ENCODE data around the gene TESK1. TPM values are rescaled to one million over a fixed set of nuclear protein-coding genes. Genes with fewer than 3 reads are reported as not detected.
"Not testable (repeated sequence)": the region's sequence is repeated elsewhere in the genome, so short reads cannot be mapped to it uniquely, and the experiment has no call there.

TESK1 gene
- total RNA-seq, 3 donors from 2014 or later: 26.5 to 50.4 (median 33.8) TPM

- no peak for DNase-seq (ENCODE audit: low spot score in 2 of 2)
- no peaks in the 10 kb centered on the region for H3K4me1 ChIP-seq
- H3K4me3 ChIP-seq: no peak overlapping the region
- H3K27me3 ChIP-seq: no peaks in the 10 kb centered on the region
- H3K36me3 ChIP-seq: no peaks in the 10 kb centered on the region
- H3K27ac ChIP-seq: no peak overlapping the region
- TF ChIP-seq POLR2A (IDR thresholded peaks at IDR 0.05) (no peak), CTCF (IDR thresholded peaks at IDR 0.05) (no peak), POLR2AphosphoS5 (IDR thresholded peaks at IDR 0.05) (no peak)
- H3K9me3 ChIP-seq: no peaks in the 10 kb centered on the region
- intact Hi-C loops (cut with DNase I; ENCODE audit: low total_unique reads): no loop called here
These were observed 23.4 kb downstream of the TESK1 start for GRCh38 chr9:35628389-35628991.

- H3K27me3 ChIP-seq: no peaks in the 10 kb centered on the region
- DNase-seq (ENCODE audit: low spot score in 2 of 2): no peak
These were observed 24.5 kb downstream of the TESK1 start for GRCh38 chr9:35629597-35629996.

GRCh38 chr9:35635730-35636129 lies 30.7 kb downstream of the TESK1 start:
- Histone ChIP-seq H3K36me3 (no peaks in the 10 kb centered on the region), H3K4me3 (no peak overlapping the region), H3K27me3 (no peaks in the 10 kb centered on the region), H3K27ac (no peak overlapping the region), H3K9me3 (no peaks in the 10 kb centered on the region), H3K4me1 (no peaks in the 10 kb centered on the region)
- intact Hi-C loops (cut with DNase I; ENCODE audit: low total_unique reads): no loop called here
- TF ChIP-seq POLR2A (IDR thresholded peaks at IDR 0.05) (no peak), POLR2AphosphoS5 (IDR thresholded peaks at IDR 0.05) (no peak), CTCF (IDR thresholded peaks at IDR 0.05) (no peak)
- DNase-seq (ENCODE audit: low spot score in 2 of 2): no peak

More at GRCh38 chr9:35629597-35629996, 24.5 kb downstream of the TESK1 start:
- Histone ChIP-seq H3K27ac (no peak overlapping the region), H3K4me1 (no peaks in the 10 kb centered on the region), H3K36me3 (no peaks in the 10 kb centered on the region), H3K4me3 (no peak overlapping the region), H3K9me3 (no peaks in the 10 kb centered on the region)
- intact Hi-C loops (cut with DNase I; ENCODE audit: low total_unique reads): no loop called here
- no peak for TF ChIP-seq CTCF (IDR thresholded peaks at IDR 0.05)
- no peak for TF ChIP-seq POLR2AphosphoS5 (IDR thresholded peaks at IDR 0.05)
- no peak for TF ChIP-seq POLR2A (IDR thresholded peaks at IDR 0.05)

GRCh38 chr9:35636135-35636876 lies 31.2 kb downstream of the TESK1 start:
- H3K36me3 ChIP-seq: no peaks in the 10 kb centered on the region
- TF ChIP-seq POLR2A (IDR thresholded peaks at IDR 0.05) (no peak), POLR2AphosphoS5 (IDR thresholded peaks at IDR 0.05) (no peak), CTCF (IDR thresholded peaks at IDR 0.05) (no peak)
- no peaks in the 10 kb centered on the region for H3K27me3 ChIP-seq
- intact Hi-C loops (cut with DNase I; ENCODE audit: low total_unique reads): no loop called here
- H3K4me3 ChIP-seq: no peak overlapping the region
- H3K4me1 ChIP-seq: no peaks in the 10 kb centered on the region
- H3K27ac ChIP-seq: no peak overlapping the region
- no peaks in the 10 kb centered on the region for H3K9me3 ChIP-seq
- DNase-seq (ENCODE audit: low spot score in 2 of 2): no peak

- DNase-seq (ENCODE audit: low spot score in 2 of 2); H3K4me3 ChIP-seq; H3K36me3 ChIP-seq; H3K27me3 ChIP-seq; intact Hi-C loops (cut with DNase I; ENCODE audit: low total_unique reads); H3K9me3 ChIP-seq; H3K4me1 ChIP-seq; H3K27ac ChIP-seq: not testable (repeated sequence)
These were observed 31.8 kb downstream of the TESK1 start for GRCh38 chr9:35636877-35637246.

- DNase-seq (ENCODE audit: low spot score in 2 of 2); H3K9me3 ChIP-seq; H3K4me3 ChIP-seq; H3K36me3 ChIP-seq; H3K27ac ChIP-seq; H3K4me1 ChIP-seq; intact Hi-C loops (cut with DNase I; ENCODE audit: low total_unique reads); H3K27me3 ChIP-seq: not testable (repeated sequence)
These were observed 32.4 kb downstream of the TESK1 start for GRCh38 chr9:35637427-35637955.

- DNase-seq (ENCODE audit: low spot score in 2 of 2); H3K36me3 ChIP-seq; H3K9me3 ChIP-seq; intact Hi-C loops (cut with DNase I; ENCODE audit: low total_unique reads); H3K4me1 ChIP-seq; H3K27me3 ChIP-seq; H3K27ac ChIP-seq; H3K4me3 ChIP-seq: not testable (repeated sequence)
These were observed 33.7 kb downstream of the TESK1 start for GRCh38 chr9:35638751-35639150.

- DNase-seq (ENCODE audit: low spot score in 2 of 2); H3K4me3 ChIP-seq; intact Hi-C loops (cut with DNase I; ENCODE audit: low total_unique reads); H3K4me1 ChIP-seq; H3K9me3 ChIP-seq; H3K36me3 ChIP-seq; H3K27ac ChIP-seq; H3K27me3 ChIP-seq: not testable (repeated sequence)
These were observed 34.2 kb downstream of the TESK1 start for GRCh38 chr9:35639225-35639624.

Data from breast epithelium (tissue), 4 donors.